Measurements from ENCODE around the gene NFKBIZ. TPM values are rescaled to one million over a fixed set of nuclear protein-coding genes. Genes with fewer than 3 reads are reported as not detected.

NFKBIZ gene
- total RNA-seq, 4 donors from 2014 or later: 49.8 to 103 (median 95.4) TPM

GRCh38 chr3:101886626-101887025, 37.3 kb downstream of the NFKBIZ start:
- no peak for TF ChIP-seq POLR2A (IDR thresholded peaks at IDR 0.05; ENCODE audit: low read depth)
- TF ChIP-seq, protein P1, sequence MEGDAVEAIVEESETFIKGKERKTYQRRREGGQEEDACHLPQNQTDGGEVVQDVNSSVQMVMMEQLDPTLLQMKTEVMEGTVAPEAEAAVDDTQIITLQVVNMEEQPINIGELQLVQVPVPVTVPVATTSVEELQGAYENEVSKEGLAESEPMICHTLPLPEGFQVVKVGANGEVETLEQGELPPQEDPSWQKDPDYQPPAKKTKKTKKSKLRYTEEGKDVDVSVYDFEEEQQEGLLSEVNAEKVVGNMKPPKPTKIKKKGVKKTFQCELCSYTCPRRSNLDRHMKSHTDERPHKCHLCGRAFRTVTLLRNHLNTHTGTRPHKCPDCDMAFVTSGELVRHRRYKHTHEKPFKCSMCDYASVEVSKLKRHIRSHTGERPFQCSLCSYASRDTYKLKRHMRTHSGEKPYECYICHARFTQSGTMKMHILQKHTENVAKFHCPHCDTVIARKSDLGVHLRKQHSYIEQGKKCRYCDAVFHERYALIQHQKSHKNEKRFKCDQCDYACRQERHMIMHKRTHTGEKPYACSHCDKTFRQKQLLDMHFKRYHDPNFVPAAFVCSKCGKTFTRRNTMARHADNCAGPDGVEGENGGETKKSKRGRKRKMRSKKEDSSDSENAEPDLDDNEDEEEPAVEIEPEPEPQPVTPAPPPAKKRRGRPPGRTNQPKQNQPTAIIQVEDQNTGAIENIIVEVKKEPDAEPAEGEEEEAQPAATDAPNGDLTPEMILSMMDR (IDR thresholded peaks at IDR 0.05): no peak
- no peak for TF ChIP-seq EP300 (IDR thresholded peaks at IDR 0.05)
- no peak for TF ChIP-seq POLR2AphosphoS5 (IDR thresholded peaks at IDR 0.05)
- intact Hi-C loops (cut with DNase I): no loop called here
- no peak overlapping the region for H3K27ac ChIP-seq (replicated peaks in 1 of 4)
- H3K36me3 ChIP-seq: no peaks in the 10 kb centered on the region
- WGBS: 100% methylated on average over 3 of the region's 3 CpGs
- no peaks in the 10 kb centered on the region for H3K27me3 ChIP-seq
- DNase-seq (ENCODE audit: extremely low spot score): no peak
- H3K4me1 ChIP-seq: peaks cover 0 to 15% (median 11%) of the 10 kb centered on the region in 4 donors
- no peak overlapping the region for H3K4me3 ChIP-seq
- no peaks in the 10 kb centered on the region for H3K9me3 ChIP-seq

GRCh38 chr3:101888653-101889052, 39.3 kb downstream of the NFKBIZ start:
- Histone ChIP-seq H3K4me3 (no peak overlapping the region), H3K4me1 (peaks cover 0 to 15% (median 11%) of the 10 kb centered on the region in 4 donors), H3K27ac (replicated peaks in 1 of 4) (no peak overlapping the region), H3K36me3 (no peaks in the 10 kb centered on the region), H3K9me3 (no peaks in the 10 kb centered on the region), H3K27me3 (no peaks in the 10 kb centered on the region)
- 41% methylated on average over 3 of the region's 3 CpGs for WGBS
- intact Hi-C loops (cut with DNase I): no loop called here
- TF ChIP-seq EP300 (IDR thresholded peaks at IDR 0.05) (no peak), POLR2A (IDR thresholded peaks at IDR 0.05; ENCODE audit: low read depth) (no peak), POLR2AphosphoS5 (IDR thresholded peaks at IDR 0.05) (no peak)
- TF ChIP-seq, protein P1 (IDR thresholded peaks at IDR 0.05): no peak
- no peak for DNase-seq (ENCODE audit: extremely low spot score)

GRCh38 chr3:101890716-101891115, 41.4 kb downstream of the NFKBIZ start:
- no peak for DNase-seq (ENCODE audit: extremely low spot score)
- intact Hi-C loops (cut with DNase I): no loop called here
- peaks cover 0 to 15% (median 11%) of the 10 kb centered on the region in 4 donors for H3K4me1 ChIP-seq
- no peak overlapping the region for H3K27ac ChIP-seq (replicated peaks in 1 of 4)
- H3K36me3 ChIP-seq: no peaks in the 10 kb centered on the region
- TF ChIP-seq, protein P1 (IDR thresholded peaks at IDR 0.05): no peak
- TF ChIP-seq POLR2AphosphoS5 (IDR thresholded peaks at IDR 0.05) (no peak), EP300 (IDR thresholded peaks at IDR 0.05) (no peak), POLR2A (IDR thresholded peaks at IDR 0.05; ENCODE audit: low read depth) (no peak)
- no peaks in the 10 kb centered on the region for H3K27me3 ChIP-seq
- no peaks in the 10 kb centered on the region for H3K9me3 ChIP-seq
- no peak overlapping the region for H3K4me3 ChIP-seq

- no peak overlapping the region for H3K27ac ChIP-seq (replicated peaks in 1 of 4)
- no peaks in the 10 kb centered on the region for H3K36me3 ChIP-seq
- H3K4me1 ChIP-seq: peaks cover 0 to 15% (median 11%) of the 10 kb centered on the region in 4 donors
- H3K9me3 ChIP-seq: no peaks in the 10 kb centered on the region
- H3K27me3 ChIP-seq: no peaks in the 10 kb centered on the region
- no peak for DNase-seq (ENCODE audit: extremely low spot score)
- TF ChIP-seq POLR2A (IDR thresholded peaks at IDR 0.05; ENCODE audit: low read depth) (no peak), EP300 (IDR thresholded peaks at IDR 0.05) (no peak), POLR2AphosphoS5 (IDR thresholded peaks at IDR 0.05) (no peak)
- TF ChIP-seq, protein P1 (IDR thresholded peaks at IDR 0.05): no peak
- WGBS: 100% methylated on average over 1 of the region's 1 CpG
- intact Hi-C loops (cut with DNase I): no loop called here
- no peak overlapping the region for H3K4me3 ChIP-seq
These were observed 43.3 kb downstream of the NFKBIZ start for GRCh38 chr3:101892648-101893047.

GRCh38 chr3:101896083-101896757, 46.9 kb downstream of the NFKBIZ start:
- TF ChIP-seq, protein P1 (IDR thresholded peaks at IDR 0.05): no peak
- no peak for TF ChIP-seq POLR2A (IDR thresholded peaks at IDR 0.05; ENCODE audit: low read depth)
- no peak for TF ChIP-seq POLR2AphosphoS5 (IDR thresholded peaks at IDR 0.05)
- no peak for TF ChIP-seq EP300 (IDR thresholded peaks at IDR 0.05)
- H3K4me3 ChIP-seq: no peak overlapping the region
- no peaks in the 10 kb centered on the region for H3K27me3 ChIP-seq
- H3K36me3 ChIP-seq: no peaks in the 10 kb centered on the region
- no peak overlapping the region for H3K27ac ChIP-seq (replicated peaks in 1 of 4)
- intact Hi-C loops (cut with DNase I): no loop called here
- H3K9me3 ChIP-seq: no peaks in the 10 kb centered on the region
- WGBS: 90% methylated on average over 2 of the region's 2 CpGs
- no peaks in the 10 kb centered on the region for H3K4me1 ChIP-seq
- DNase-seq (ENCODE audit: extremely low spot score): no peak
